HG03060 (cell line): ENCODE measurements around the gene GHRH.

ENCODE experiments used
- ATAC-seq: cut with Tn5 transposase; IDR thresholded peaks from one replicate; pipeline ENCODE4 v1.9.1; 2021; ENCODE audit warnings: low read depth, moderate number of reproducible peaks; ENCODE audit not compliant: unreplicated experiment

GHRH gene

GRCh38 chr20:37293301-37293943, 31.8 kb upstream of the GHRH start:
- ATAC-seq, result no peak

- ATAC-seq, result no peak
Measured at GRCh38 chr20:37291724-37292126, 30.1 kb upstream of the GHRH start.

- ATAC-seq, result no peak
Measured at GRCh38 chr20:37290158-37290810, 28.7 kb upstream of the GHRH start.

- ATAC-seq, result no peak
Measured at GRCh38 chr20:37288091-37288490, 26.5 kb upstream of the GHRH start.

GRCh38 chr20:37285664-37286374, 24.2 kb upstream of the GHRH start:
- no peak for ATAC-seq

- no peak for ATAC-seq
Measured at GRCh38 chr20:37284691-37285161, 23.1 kb upstream of the GHRH start.

GRCh38 chr20:37283530-37284195, 22.0 kb upstream of the GHRH start:
- no peak for ATAC-seq

- ATAC-seq, result no peak
Measured at GRCh38 chr20:37282556-37282955, 20.9 kb upstream of the GHRH start.

GRCh38 chr20:37280403-37280802, 18.8 kb upstream of the GHRH start:
- no peak for ATAC-seq

GRCh38 chr20:37279820-37280219, 18.2 kb upstream of the GHRH start:
- ATAC-seq, result no peak

GRCh38 chr20:37278966-37279590, 17.5 kb upstream of the GHRH start:
- no peak for ATAC-seq

- ATAC-seq, result no peak
Measured at GRCh38 chr20:37277253-37277593, 15.6 kb upstream of the GHRH start.

- no peak for ATAC-seq
Measured at GRCh38 chr20:37276494-37277252, 15.1 kb upstream of the GHRH start.

- ATAC-seq, result no peak
Measured at GRCh38 chr20:37274851-37275524, 13.4 kb upstream of the GHRH start.

GRCh38 chr20:37273988-37274387, 12.4 kb upstream of the GHRH start:
- no peak for ATAC-seq

GRCh38 chr20:37271421-37271768, 9.8 kb upstream of the GHRH start:
- ATAC-seq, result no peak

- no peak for ATAC-seq
Measured at GRCh38 chr20:37270576-37271420, 9.2 kb upstream of the GHRH start.

GRCh38 chr20:37267667-37268313, 6.2 kb upstream of the GHRH start:
- no peak for ATAC-seq
